HG02759 (cell line): ENCODE data around the gene ZBP1.

ENCODE experiments used
- ATAC-seq: cut with Tn5 transposase; IDR thresholded peaks from one replicate; pipeline ENCODE4 v1.9.1; 2021; ENCODE audit warnings: mild to moderate bottlenecking, moderate library complexity; ENCODE audit not compliant: unreplicated experiment

The ZBP1 gene

GRCh38 chr20:57619051-57619831 is 985 bp downstream of the ZBP1 start:
- peak; percentile 65 for ATAC-seq

- ATAC-seq: no peak
These were observed 1.5 kb downstream of the ZBP1 start for GRCh38 chr20:57618764-57619050.

- no peak for ATAC-seq
These were observed 2.0 kb downstream of the ZBP1 start for GRCh38 chr20:57618091-57618763.

- no peak for ATAC-seq
These were observed 3.0 kb downstream of the ZBP1 start for GRCh38 chr20:57617079-57617795.

- ATAC-seq: no peak
These were observed 3.9 kb downstream of the ZBP1 start for GRCh38 chr20:57616143-57616951.

GRCh38 chr20:57615445-57615811 is 4.8 kb downstream of the ZBP1 start:
- no peak for ATAC-seq

GRCh38 chr20:57614490-57615444 is 5.5 kb downstream of the ZBP1 start:
- ATAC-seq: no peak

GRCh38 chr20:57613481-57613921 is 6.7 kb downstream of the ZBP1 start:
- ATAC-seq: no peak

GRCh38 chr20:57612916-57613315 is 7.3 kb downstream of the ZBP1 start:
- ATAC-seq: no peak

- no peak for ATAC-seq
These were observed 7.8 kb downstream of the ZBP1 start for GRCh38 chr20:57612436-57612835.

GRCh38 chr20:57611586-57612311 is 8.5 kb downstream of the ZBP1 start:
- no peak for ATAC-seq

GRCh38 chr20:57610261-57610952 is 9.8 kb downstream of the ZBP1 start:
- ATAC-seq: no peak

- ATAC-seq: no peak
These were observed 10.4 kb downstream of the ZBP1 start for GRCh38 chr20:57609842-57610167.

- ATAC-seq: no peak
These were observed 11.0 kb downstream of the ZBP1 start for GRCh38 chr20:57609086-57609841.

GRCh38 chr20:57608516-57608915 is 11.7 kb downstream of the ZBP1 start:
- ATAC-seq: no peak

GRCh38 chr20:57605878-57606277 is 14.3 kb downstream of the ZBP1 start:
- ATAC-seq: no peak

- ATAC-seq: no peak
These were observed 15.2 kb downstream of the ZBP1 start for GRCh38 chr20:57605045-57605444.

GRCh38 chr20:57603120-57603519 is 17.1 kb downstream of the ZBP1 start:
- ATAC-seq: no peak
